H9 (cell line): ENCODE results near the gene NFASC. TPM values are rescaled to one million over a fixed set of nuclear protein-coding genes. Genes with fewer than 3 reads are reported as not detected.

Experiments
- DNase-seq: peaks from one replicate; pipeline ENCODE4 v3.0.0-alpha.2; 2017
- H2AFZ ChIP-seq: one replicate; pipeline ENCODE4 v1.6.1; 2013; ENCODE audit warnings: mild to moderate bottlenecking, low read length, control low read depth, moderate library complexity
- H2AK5ac ChIP-seq: 2 replicates; pipeline ENCODE4 v1.6.1; 2013; ENCODE audit warnings: low read length, control low read depth, mixed read lengths; ENCODE audit not compliant: insufficient read length
- H2BK120ac ChIP-seq: one replicate; pipeline ENCODE4 v1.6.1; 2013; ENCODE audit warnings: low read depth, mild to moderate bottlenecking, low read length, control low read depth, inconsistent platforms; ENCODE audit not compliant: poor library complexity, severe bottlenecking
- H2BK12ac ChIP-seq: 2 replicates; pipeline ENCODE4 v1.6.1; 2013; ENCODE audit warnings: low read length, control low read depth, mixed read lengths, low read depth; ENCODE audit not compliant: insufficient read length
- H2BK15ac ChIP-seq: 2 replicates; pipeline ENCODE4 v1.6.1; 2013; ENCODE audit warnings: low read depth, low read length, control low read depth
- H2BK20ac ChIP-seq: one replicate; pipeline ENCODE4 v1.6.1; 2013; ENCODE audit warnings: low read depth, mild to moderate bottlenecking, low read length, control low read depth, inconsistent platforms; ENCODE audit not compliant: poor library complexity, severe bottlenecking
- H2BK5ac ChIP-seq: 2 replicates; pipeline ENCODE4 v1.6.1; 2013; ENCODE audit warnings: low read length, control low read depth, mixed read lengths; ENCODE audit not compliant: insufficient read length
- H3K14ac ChIP-seq: 2 replicates; pipeline ENCODE4 v1.6.1; 2013; ENCODE audit warnings: low read length, control low read depth; ENCODE audit not compliant: insufficient read depth
- H3K18ac ChIP-seq: 2 replicates; pipeline ENCODE4 v1.6.1; 2013; ENCODE audit warnings: low read depth, mild to moderate bottlenecking, mixed read lengths, low read length, control low read depth; ENCODE audit not compliant: insufficient read length
- H3K23ac ChIP-seq: 2 replicates; pipeline ENCODE4 v1.6.1; 2013; ENCODE audit warnings: low read length, control low read depth, mixed read lengths, low read depth; ENCODE audit not compliant: insufficient read length
- H3K23me2 ChIP-seq: 2 replicates; pipeline ENCODE4 v1.6.1; 2013; ENCODE audit warnings: low read depth, mild to moderate bottlenecking, mixed read lengths, low read length, control low read depth; ENCODE audit not compliant: insufficient read length, poor library complexity, severe bottlenecking
- H3K27ac ChIP-seq: 2 replicates; pipeline ENCODE4 v1.5.1; 2013; ENCODE audit warnings: low read length, control low read depth, mixed read lengths, low read depth; ENCODE audit not compliant: insufficient read length
- H3K27me3 ChIP-seq: 2 replicates; pipeline ENCODE4 v1.6.1; 2013; ENCODE audit warnings: low read length, control low read depth, inconsistent platforms; ENCODE audit not compliant: insufficient read depth
- H3K4ac ChIP-seq: 2 replicates; pipeline ENCODE4 v1.6.1; 2013; ENCODE audit warnings: low read depth, mild to moderate bottlenecking, control low read depth, inconsistent platforms, low read length, moderate library complexity
- H3K4me1 ChIP-seq: 2 replicates; pipeline ENCODE4 v1.6.1; 2013; ENCODE audit warnings: low read length, control low read depth, inconsistent platforms; ENCODE audit not compliant: insufficient read depth
- H3K4me2 ChIP-seq: 2 replicates; pipeline ENCODE4 v1.6.1; 2013; ENCODE audit warnings: low read length, control low read depth, mixed read lengths; ENCODE audit not compliant: insufficient read length, insufficient read depth
- H3K56ac ChIP-seq: 2 replicates; pipeline ENCODE4 v1.6.1; 2013; ENCODE audit warnings: low read depth, mild to moderate bottlenecking, mixed read lengths, low read length, control low read depth; ENCODE audit not compliant: insufficient read length
- H3K79me1 ChIP-seq: 2 replicates; pipeline ENCODE4 v1.6.1; 2013; ENCODE audit warnings: low read depth, mild to moderate bottlenecking, moderate library complexity, low read length, control low read depth, inconsistent platforms; ENCODE audit not compliant: insufficient read depth, poor library complexity, severe bottlenecking
- H3K79me2 ChIP-seq: 2 replicates; pipeline ENCODE4 v1.6.1; 2013; ENCODE audit warnings: low read length, control low read depth, inconsistent platforms; ENCODE audit not compliant: insufficient read depth
- H3K9ac ChIP-seq: 2 replicates; pipeline ENCODE4 v1.6.1; 2013; ENCODE audit warnings: low read length, control low read depth, mixed read lengths; ENCODE audit not compliant: insufficient read length; ENCODE audit errors: extremely low read depth
- H3K9me3 ChIP-seq: one replicate; pipeline ENCODE4 v1.6.1; 2013; ENCODE audit warnings: low read depth, low read length, inconsistent platforms; ENCODE audit not compliant: control insufficient read depth
- H3T11ph ChIP-seq: one replicate; pipeline ENCODE4 v1.6.1; 2013; ENCODE audit warnings: mild to moderate bottlenecking, low read length, control low read depth, inconsistent platforms
- H4K20me1 ChIP-seq: one replicate; pipeline ENCODE4 v1.6.1; 2013; ENCODE audit not compliant: control insufficient read depth, insufficient read length, insufficient read depth
- H4K5ac ChIP-seq: 2 replicates; pipeline ENCODE4 v1.6.1; 2013; ENCODE audit warnings: low read depth, mild to moderate bottlenecking, mixed read lengths, low read length, control low read depth; ENCODE audit not compliant: insufficient read length
- H4K8ac ChIP-seq: replicated peaks from 2 replicates; pipeline ENCODE4 v1.6.1; 2013; ENCODE audit warnings: low read length, control low read depth, mixed read lengths, low read depth; ENCODE audit not compliant: insufficient read length
- H4K91ac ChIP-seq: 2 replicates; pipeline ENCODE4 v1.6.1; 2013; ENCODE audit warnings: low read depth, mild to moderate bottlenecking, moderate library complexity, mixed read lengths, low read length, control low read depth; ENCODE audit not compliant: insufficient read length
- H3K27ac Mint-ChIP-seq, 3 experiments: 2 replicates in 2 of 3; 3 replicates in 1 of 3; pipeline ENCODE4 v1.8.0; 2020 to 2021; ENCODE audit warnings: mixed read lengths in 3 of 3, mild to moderate bottlenecking in 1 of 3, moderate library complexity in 1 of 3
- H3K27me3 Mint-ChIP-seq: 2 replicates; pipeline ENCODE4 v1.8.0; 2021; ENCODE audit warnings: low read depth, mild to moderate bottlenecking, moderate library complexity, mixed read lengths
- H3K36me3 Mint-ChIP-seq, 3 experiments: 2 replicates in 2 of 3; 3 replicates in 1 of 3; pipeline ENCODE4 v1.8.0; 2020 to 2021; ENCODE audit warnings: low read depth in 3 of 3, mixed read lengths in 3 of 3; ENCODE audit not compliant: insufficient read depth in 1 of 3
- H3K4me1 Mint-ChIP-seq, 2 experiments: 2 replicates each; pipeline ENCODE4 v1.8.0; 2020; ENCODE audit warnings: mixed read lengths in 2 of 2
- H3K4me3 Mint-ChIP-seq, 2 experiments: 2 replicates in 1 of 2; 3 replicates in 1 of 2; pipeline ENCODE4 v1.8.0; 2020 to 2021; ENCODE audit warnings: mild to moderate bottlenecking in 2 of 2, mixed read lengths in 2 of 2, moderate library complexity in 1 of 2
- H3K9me3 Mint-ChIP-seq, 2 experiments: 2 replicates in 1 of 2; 3 replicates in 1 of 2; pipeline ENCODE4 v1.8.0; 2020; ENCODE audit warnings: mild to moderate bottlenecking in 2 of 2, mixed read lengths in 2 of 2, moderate library complexity in 1 of 2
- WGBS: extraction: QIAGEN DNeasy Blood & Tissue Kit; methylation state at CpG from one replicate; pipeline ENCODE4 v1.1.7; 2013; ENCODE audit warnings: missing lambda C conversion rate, low lambda C conversion rate, mixed read lengths; ENCODE audit not compliant: insufficient read length; ENCODE audit errors: extremely low coverage; 5-methylcytosine and 5-hydroxymethylcytosine counted together
- total RNA-seq: library from RNA; stranded (reverse); gene quantifications from 2 replicates; pipeline ENCODE4 v1.2.1, GENCODE V29; 2021
- TF ChIP-seq, protein P1 (sequence below): fragments of 200-600 bp; sonication (generic); conservative IDR thresholded peaks from 3 replicates; pipeline ENCODE4 v1.8.0; 2021; ENCODE audit warnings: antibody characterized with exemption, mild to moderate bottlenecking

Gene NFASC
- total RNA-seq, 1 experiment from 2014 or later: 5.0 TPM

DNA sequence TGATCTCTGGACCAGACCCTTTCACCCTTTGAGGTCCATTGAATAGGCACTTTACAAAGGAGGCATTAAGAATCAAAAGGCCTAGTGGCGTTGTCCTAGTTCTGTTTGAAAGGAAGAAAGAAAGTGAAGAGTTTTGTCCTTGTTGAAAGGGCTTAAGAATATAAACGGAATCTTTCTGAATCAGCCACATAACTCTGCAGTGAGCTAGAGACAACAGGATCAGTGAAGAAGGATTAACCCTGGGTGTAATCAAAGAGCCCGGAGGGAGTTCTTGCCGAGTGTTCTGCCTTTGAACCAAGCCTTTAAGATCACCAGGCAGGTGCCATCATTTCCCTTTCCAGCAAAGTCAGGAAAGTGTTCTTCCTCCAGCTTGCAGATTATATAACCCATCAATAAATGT lies 117.5 kb downstream of the NFASC start:
- no peak overlapping the region for H4K8ac ChIP-seq
- no peaks in the 10 kb centered on the region for H4K20me1 ChIP-seq
- no peaks in the 10 kb centered on the region for H3K27me3 ChIP-seq
- TF ChIP-seq, protein P1, sequence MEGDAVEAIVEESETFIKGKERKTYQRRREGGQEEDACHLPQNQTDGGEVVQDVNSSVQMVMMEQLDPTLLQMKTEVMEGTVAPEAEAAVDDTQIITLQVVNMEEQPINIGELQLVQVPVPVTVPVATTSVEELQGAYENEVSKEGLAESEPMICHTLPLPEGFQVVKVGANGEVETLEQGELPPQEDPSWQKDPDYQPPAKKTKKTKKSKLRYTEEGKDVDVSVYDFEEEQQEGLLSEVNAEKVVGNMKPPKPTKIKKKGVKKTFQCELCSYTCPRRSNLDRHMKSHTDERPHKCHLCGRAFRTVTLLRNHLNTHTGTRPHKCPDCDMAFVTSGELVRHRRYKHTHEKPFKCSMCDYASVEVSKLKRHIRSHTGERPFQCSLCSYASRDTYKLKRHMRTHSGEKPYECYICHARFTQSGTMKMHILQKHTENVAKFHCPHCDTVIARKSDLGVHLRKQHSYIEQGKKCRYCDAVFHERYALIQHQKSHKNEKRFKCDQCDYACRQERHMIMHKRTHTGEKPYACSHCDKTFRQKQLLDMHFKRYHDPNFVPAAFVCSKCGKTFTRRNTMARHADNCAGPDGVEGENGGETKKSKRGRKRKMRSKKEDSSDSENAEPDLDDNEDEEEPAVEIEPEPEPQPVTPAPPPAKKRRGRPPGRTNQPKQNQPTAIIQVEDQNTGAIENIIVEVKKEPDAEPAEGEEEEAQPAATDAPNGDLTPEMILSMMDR: no peak
- H3K27ac Mint-ChIP-seq: no peak overlapping the region
- H3K23me2 ChIP-seq: no peaks in the 10 kb centered on the region
- peaks cover 4% of the 10 kb centered on the region; the same call in 1 of the 2 replicates for H3K4me1 ChIP-seq
- H4K91ac ChIP-seq: no peak overlapping the region
- H2AK5ac ChIP-seq: no peak overlapping the region
- no CpG with 5 or more reads among the region's 4 CpGs for WGBS
- no peak overlapping the region for H3T11ph ChIP-seq
- H3K4me1 Mint-ChIP-seq: peaks cover 47 to 50% of the 10 kb centered on the region in 2 experiments
- no peak overlapping the region for H3K56ac ChIP-seq
- H3K9me3 Mint-ChIP-seq: no peaks in the 10 kb centered on the region; a peak in 1 of 5 replicates
- H2BK12ac ChIP-seq: no peak overlapping the region
- no peak overlapping the region for H2BK120ac ChIP-seq
- no peak overlapping the region for H2BK15ac ChIP-seq
- H3K79me1 ChIP-seq: no peaks in the 10 kb centered on the region
- no peak overlapping the region for H3K18ac ChIP-seq
- DNase-seq: no peak
- H3K23ac ChIP-seq: no peak overlapping the region
- no peak overlapping the region for H3K9ac ChIP-seq
- no peak overlapping the region for H3K27ac ChIP-seq
- no peak overlapping the region for H3K4me2 ChIP-seq
- peaks cover 38% of the 10 kb centered on the region for H3K27me3 Mint-ChIP-seq
- no peak overlapping the region for H2BK5ac ChIP-seq
- no peaks in the 10 kb centered on the region for H3K79me2 ChIP-seq
- no peak overlapping the region for H2BK20ac ChIP-seq
- H2AFZ ChIP-seq: no peak overlapping the region
- no peak overlapping the region for H3K4ac ChIP-seq
- H3K9me3 ChIP-seq: no peaks in the 10 kb centered on the region
- H4K5ac ChIP-seq: no peak overlapping the region
- H3K4me3 Mint-ChIP-seq: no peak overlapping the region
- peaks cover 0 to 3% (median 0%) of the 10 kb centered on the region in 3 experiments; a peak in 3 of 7 replicates for H3K36me3 Mint-ChIP-seq
- no peak overlapping the region for H3K14ac ChIP-seq
